CD4-positive, alpha-beta T cell treated with Interleukin-4 for 4 hours (primary cell): ENCODE measurements around the gene HYAL2.

Experiments used
- DNase-seq: peaks from one replicate; pipeline ENCODE4 v3.0.0-alpha.2; 2020

HYAL2 gene

DNA sequence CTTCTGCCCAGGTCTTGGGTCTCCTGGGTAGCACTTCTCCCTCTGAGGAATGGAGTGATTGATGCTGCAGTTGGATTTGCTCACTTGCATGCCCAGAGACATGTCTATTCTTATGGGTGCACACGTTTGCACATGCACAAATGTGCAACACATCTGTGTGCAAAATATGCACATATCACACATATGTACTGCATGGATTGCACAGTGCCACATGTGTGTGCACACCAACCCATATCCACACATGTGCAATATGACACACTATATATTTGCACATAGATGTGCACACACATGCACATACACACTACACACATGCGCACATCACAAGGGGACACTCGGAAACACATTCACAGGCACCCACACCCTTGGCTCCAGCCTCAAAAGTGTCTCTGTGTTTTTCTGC is 54.3 kb downstream of the HYAL2 start:
- no peak for DNase-seq
